Measurements from ENCODE around the gene BCKDHB. TPM values are rescaled to one million over a fixed set of nuclear protein-coding genes. Genes with fewer than 3 reads are reported as not detected.

Gene BCKDHB
- total RNA-seq, 1 donor = 11.7 TPM

DNA sequence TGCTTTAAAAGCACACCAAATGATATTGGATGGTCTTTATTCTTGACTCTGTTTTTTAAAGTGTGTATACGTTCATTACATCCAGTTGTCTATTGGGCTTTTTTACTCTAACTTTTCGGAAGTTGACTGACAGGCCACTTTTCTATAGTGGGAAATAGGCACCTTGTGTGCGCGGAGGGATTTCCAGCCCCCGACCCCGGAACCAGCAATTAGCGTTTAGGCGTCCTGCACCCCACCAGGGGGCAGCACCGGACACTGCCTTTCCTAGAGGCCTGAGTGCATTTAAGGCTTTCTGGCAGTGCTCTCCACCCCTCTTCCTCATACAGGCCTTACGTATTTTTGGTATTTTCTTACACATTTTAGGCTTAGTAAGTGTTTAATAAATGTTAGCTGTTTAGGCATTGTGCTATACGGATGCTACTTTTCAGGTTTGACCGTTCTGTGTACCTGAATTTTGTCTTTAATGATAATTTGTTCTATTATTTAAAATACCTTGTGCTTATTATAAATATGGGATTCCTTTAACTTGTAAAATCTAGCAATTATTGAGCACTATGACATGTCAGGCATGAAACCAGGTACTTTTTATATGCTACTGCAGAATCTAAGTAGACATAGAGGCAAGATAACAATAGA, 231.8 kb downstream of the BCKDHB start:
- peak; percentile 67 for DNase-seq (ENCODE audit: low read depth)
- H3K4me3 ChIP-seq (ENCODE audit: low read depth, low read length) = no peak overlapping the region
- TF ChIP-seq, protein P1, sequence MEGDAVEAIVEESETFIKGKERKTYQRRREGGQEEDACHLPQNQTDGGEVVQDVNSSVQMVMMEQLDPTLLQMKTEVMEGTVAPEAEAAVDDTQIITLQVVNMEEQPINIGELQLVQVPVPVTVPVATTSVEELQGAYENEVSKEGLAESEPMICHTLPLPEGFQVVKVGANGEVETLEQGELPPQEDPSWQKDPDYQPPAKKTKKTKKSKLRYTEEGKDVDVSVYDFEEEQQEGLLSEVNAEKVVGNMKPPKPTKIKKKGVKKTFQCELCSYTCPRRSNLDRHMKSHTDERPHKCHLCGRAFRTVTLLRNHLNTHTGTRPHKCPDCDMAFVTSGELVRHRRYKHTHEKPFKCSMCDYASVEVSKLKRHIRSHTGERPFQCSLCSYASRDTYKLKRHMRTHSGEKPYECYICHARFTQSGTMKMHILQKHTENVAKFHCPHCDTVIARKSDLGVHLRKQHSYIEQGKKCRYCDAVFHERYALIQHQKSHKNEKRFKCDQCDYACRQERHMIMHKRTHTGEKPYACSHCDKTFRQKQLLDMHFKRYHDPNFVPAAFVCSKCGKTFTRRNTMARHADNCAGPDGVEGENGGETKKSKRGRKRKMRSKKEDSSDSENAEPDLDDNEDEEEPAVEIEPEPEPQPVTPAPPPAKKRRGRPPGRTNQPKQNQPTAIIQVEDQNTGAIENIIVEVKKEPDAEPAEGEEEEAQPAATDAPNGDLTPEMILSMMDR (IDR thresholded peaks at IDR 0.05; ENCODE audit: insufficient read depth, low read depth, low read length) = peak; percentile 85

DNA sequence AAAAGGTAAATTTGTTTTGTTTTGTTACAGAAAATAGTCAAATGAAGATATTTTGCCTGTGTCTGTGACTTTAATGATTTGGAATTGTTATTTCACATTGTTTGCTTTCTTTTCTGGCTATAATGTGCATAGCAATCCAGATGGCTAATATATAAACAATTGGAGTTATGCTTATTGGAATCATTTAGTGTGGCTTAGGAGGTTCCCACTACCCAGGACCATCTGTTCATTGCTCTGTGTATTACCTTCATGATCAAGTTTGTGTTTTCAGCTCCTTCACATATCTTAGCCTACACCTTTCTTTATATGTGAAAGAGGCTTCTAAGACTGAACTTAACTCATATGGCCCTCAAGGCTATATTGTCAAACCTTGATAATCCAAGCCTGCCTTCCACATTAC, 232.9 kb downstream of the BCKDHB start:
- no peak for DNase-seq (ENCODE audit: low read depth)
- no peak overlapping the region for H3K4me3 ChIP-seq (ENCODE audit: low read depth, low read length)
- TF ChIP-seq, protein P1 (IDR thresholded peaks at IDR 0.05; ENCODE audit: insufficient read depth, low read depth, low read length) = no peak

DNA sequence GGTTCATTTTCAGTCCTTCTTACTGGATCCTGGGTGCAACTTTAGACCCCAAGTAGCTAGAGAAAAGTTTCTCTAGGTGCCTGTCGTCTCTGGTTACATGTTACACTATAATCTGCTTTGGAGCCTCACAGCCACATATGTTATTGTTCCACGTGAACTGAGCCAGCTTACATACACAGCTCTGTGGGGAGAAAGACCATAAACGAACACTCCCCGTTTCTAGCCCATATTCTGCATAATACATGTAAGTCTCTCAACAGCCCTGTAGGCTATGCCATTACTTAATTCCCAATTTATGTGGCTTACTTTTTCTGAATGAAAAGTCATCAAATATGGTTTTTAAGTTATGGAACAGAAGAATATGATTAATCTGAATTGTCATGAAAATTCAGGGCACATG, 233.8 kb downstream of the BCKDHB start:
- no peak overlapping the region for H3K4me3 ChIP-seq (ENCODE audit: low read depth, low read length)
- TF ChIP-seq, protein P1 (IDR thresholded peaks at IDR 0.05; ENCODE audit: insufficient read depth, low read depth, low read length) = no peak
- no peak for DNase-seq (ENCODE audit: low read depth)

- no peak for DNase-seq (ENCODE audit: low read depth)
- no peak overlapping the region for H3K4me3 ChIP-seq (ENCODE audit: low read depth, low read length)
- TF ChIP-seq, protein P1 (IDR thresholded peaks at IDR 0.05; ENCODE audit: insufficient read depth, low read depth, low read length) = no peak
Measured at GRCh38 chr6:80340686-80341085, 234.2 kb downstream of the BCKDHB start.

GRCh38 chr6:80341330-80341729, 234.9 kb downstream of the BCKDHB start:
- H3K4me3 ChIP-seq (ENCODE audit: low read depth, low read length) = no peak overlapping the region
- TF ChIP-seq, protein P1 (IDR thresholded peaks at IDR 0.05; ENCODE audit: insufficient read depth, low read depth, low read length) = no peak
- DNase-seq (ENCODE audit: low read depth) = peak; percentile 70

- DNase-seq (ENCODE audit: low read depth) = no peak
- H3K4me3 ChIP-seq (ENCODE audit: low read depth, low read length) = no peak overlapping the region
- TF ChIP-seq, protein P1 (IDR thresholded peaks at IDR 0.05; ENCODE audit: insufficient read depth, low read depth, low read length) = no peak
Measured at GRCh38 chr6:80343511-80343910, 237.0 kb downstream of the BCKDHB start.

GRCh38 chr6:80347101-80347500, 240.6 kb downstream of the BCKDHB start:
- DNase-seq (ENCODE audit: low read depth) = no peak
- no peak overlapping the region for H3K4me3 ChIP-seq (ENCODE audit: low read depth, low read length)
- TF ChIP-seq, protein P1 (IDR thresholded peaks at IDR 0.05; ENCODE audit: insufficient read depth, low read depth, low read length) = no peak

All from fibroblast of villous mesenchyme (primary cell).